HG02943 (cell line): ENCODE data around the gene CROCC2.

Experiments
- ATAC-seq: cut with Tn5 transposase; IDR thresholded peaks from one replicate; pipeline ENCODE4 v1.9.1; 2021; ENCODE audit warnings: mild to moderate bottlenecking, low read depth, moderate library complexity; ENCODE audit not compliant: unreplicated experiment

The CROCC2 gene

DNA sequence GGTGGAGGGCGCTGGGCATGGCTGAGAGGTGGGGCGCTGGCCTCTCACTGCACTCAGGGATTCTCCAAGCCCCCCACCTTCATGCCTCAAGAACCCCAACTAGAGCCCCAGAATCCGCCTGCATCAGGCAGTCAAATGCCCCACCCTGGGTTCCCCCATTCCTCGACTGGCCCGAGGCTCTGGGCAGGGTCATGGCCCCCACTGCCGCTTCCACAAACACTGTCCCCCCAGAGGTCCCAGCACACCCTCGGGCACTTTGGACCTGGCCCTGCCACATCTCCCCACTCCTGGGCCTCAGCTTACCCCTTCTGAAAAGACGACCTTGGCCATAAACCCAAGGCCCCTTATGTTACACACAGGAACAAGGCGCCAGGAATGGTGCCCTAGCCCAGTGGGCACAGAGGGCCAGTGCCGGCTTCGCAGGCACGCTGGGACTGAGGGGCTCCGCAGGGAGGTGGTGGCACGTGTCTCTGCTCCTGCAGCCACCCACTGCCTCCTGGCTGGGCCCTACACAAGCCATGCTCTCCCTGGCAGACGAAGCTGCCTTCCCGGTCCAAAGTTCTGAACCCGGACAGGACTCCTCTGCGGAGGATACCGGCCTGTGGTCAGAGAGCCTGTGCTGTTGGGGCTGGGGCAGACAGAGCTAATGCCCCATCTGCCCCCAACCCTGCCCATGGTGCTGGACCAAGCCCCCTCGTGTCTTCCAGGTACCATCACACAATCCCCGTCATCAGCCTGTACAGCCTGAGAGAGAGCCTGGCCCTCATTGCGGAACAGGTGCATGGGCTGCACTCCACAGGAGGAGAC lies 30.7 kb upstream of the CROCC2 start:
- no peak for ATAC-seq

DNA sequence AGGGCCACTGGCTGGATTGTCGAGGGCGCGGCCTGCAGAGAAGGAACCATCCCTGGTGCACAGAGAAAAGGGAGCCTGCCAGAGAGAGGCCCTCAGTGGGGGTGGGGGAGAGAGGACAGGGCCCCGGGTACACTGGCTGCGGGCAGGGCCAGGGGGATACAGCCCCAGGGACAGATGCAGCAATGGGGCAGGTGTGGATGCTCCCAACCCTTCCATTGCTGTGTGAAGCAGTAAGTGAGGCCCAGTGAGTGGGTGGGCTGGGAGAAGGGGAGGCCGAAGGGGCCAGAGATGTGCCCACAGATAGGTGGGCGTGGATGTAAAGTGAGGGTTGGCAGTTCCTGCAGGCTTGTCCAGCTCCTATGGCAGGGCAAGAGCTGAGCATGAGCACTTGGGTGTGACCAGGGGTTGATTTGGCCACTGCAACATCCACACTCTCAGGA lies 30.1 kb upstream of the CROCC2 start:
- ATAC-seq = no peak

DNA sequence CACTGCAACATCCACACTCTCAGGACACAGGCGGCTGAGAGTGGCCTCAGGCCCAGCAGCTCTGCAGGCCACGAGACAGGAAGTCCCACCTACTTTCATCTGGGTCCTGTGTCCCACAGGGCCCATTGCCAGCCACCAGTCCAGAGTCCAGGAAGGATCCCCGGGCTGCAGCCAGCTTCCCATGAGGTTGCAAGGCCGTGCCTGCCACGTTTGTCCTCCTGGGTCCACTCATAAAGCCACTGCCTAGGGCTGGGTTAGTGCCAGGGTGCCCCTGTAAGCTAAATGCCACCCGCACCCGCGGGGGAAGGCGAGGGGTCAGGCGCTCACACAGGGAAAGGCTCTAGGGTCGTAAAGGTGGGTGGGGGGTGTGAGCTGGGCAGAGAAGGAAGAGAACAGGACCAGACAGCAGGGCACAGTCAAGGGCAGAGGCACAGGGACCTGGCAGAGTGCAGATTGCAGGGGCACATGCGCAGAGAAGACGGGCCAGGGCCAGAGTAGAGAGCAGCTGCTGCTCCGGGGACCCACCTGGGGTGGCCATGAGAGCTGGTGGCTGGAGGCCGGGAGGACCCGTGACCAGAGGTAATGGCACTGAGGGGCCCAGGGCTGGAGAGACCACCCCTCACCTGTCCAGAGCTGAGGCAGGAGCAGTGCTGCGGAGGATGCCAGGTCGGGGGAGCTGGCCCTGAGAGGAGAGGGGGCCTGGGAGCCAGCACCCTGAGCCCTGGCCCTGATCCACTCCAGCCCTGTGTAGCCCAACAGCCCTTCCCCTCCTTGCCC lies 29.5 kb upstream of the CROCC2 start:
- no peak for ATAC-seq

DNA sequence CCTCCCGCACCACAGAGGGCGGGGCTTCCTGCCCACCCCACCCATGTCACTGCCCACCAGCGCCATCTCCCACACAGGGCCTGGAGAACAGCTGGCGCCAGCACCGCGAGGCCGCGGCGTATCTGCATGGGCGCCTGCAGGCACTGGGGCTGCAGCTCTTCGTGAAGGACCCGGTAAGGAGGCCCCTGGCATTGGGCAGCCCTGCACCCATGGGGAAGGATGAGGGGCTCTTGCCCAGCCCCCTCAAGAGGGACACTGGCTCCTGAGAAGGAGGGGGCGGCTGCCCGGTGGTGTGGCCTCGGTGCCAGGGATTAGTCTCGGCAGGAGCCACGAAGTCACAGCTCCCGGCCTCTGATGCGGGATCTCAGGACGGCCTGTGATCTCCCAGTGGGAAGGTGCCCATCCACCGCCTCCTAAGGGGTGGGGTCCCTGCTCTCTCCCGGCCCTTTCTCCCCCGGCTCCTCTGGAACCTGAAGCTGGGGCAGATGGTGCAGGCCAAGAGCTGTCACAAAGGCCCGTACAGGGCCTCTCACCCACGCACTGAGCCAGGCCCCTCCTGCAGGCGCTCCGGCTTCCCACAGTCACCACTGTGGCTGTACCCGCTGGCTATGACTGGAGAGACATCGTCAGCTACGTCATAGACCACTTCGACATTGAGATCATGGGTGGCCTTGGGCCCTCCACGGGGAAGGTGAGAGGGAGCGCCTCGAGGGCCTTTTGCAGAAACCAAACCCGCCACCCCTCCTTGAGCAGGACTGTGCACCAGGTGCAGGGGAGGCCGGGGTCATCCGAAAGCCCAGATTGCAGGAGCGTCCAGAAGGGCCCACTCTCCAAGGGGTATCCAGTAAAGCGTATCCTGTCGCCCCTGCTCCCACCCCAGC lies 28.4 kb upstream of the CROCC2 start:
- ATAC-seq = no peak

DNA sequence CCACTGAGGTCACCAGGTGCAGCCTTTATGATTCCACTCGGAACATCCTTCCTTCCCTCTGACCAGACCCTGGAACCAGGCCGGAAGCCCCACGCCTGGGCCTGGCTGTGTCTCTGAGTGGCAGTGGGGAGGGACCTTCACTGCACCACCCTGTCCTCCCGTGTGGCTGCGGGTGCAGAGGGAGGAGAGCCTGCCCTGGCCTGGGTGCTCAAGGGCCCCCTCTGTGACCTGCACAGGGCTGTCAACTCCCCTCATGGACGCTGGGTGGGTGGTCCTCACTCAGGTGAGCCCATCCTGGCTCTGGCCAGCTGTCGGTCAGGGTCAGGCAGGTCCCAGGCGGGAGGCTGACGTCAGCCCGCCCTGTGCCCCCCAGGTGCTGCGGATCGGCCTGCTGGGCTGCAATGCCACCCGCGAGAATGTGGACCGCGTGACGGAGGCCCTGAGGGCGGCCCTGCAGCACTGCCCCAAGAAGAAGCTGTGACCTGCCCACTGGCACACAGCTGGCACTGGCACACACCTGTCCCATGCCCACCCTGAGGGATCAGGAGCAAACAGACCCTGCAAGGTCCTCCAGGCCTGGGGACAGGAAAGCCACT lies 27.7 kb upstream of the CROCC2 start:
- ATAC-seq = no peak

DNA sequence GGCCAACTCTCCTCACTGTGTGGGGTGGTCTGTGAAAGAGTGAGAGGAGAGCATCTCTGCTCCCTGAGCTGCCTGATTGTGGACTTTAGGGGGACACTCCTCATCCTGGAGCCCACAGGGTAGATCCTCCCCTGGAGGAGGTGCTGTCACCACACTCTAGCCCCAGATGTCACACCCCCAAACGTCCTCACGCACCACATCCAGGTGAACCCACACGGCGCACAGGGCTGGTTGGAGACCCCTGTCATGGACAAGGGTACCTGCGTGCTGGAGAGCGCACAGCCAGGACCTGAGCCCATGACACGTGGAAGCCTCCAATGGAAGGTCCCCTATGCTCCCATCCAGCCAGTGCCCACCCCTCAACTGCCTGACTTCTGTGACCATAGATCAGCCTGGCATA lies 27.0 kb upstream of the CROCC2 start:
- no peak for ATAC-seq

DNA sequence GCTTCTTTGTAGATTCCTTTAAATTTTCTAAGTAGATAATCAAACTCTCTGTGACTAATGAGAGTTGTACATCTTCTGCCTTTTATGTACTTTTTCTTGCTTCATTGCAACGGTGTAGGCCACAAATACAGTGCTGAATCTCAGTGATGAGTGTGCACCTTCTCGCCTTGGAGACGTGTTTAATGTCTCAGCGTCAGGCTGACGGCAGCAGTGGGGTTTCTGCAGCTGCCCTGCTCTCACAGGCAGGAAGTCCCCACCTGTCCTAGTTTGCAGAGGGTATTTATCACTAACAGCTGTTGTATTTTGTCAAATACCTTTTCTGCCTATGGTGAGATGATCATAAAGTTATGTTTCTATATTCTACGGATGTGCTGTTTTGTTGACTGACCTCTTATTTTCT lies 24.2 kb upstream of the CROCC2 start:
- ATAC-seq = no peak

DNA sequence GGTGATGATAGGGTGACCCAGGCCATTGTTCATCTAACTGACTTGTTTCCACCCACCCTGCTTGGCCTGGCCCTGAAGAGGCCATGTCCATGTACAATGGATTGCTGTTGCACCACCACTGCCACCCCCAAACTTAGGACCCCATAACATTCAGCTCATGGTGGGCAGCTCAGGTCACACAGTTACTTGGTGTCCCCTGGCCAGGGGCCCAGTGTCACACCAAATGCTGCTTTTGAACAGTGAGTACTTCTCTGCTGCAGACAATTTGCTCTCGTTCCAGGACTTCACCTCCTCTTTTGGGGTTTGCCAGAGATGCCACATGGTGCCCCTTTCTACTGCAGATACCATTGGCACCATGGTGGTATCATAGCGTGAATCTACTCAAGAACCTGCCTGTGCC lies 21.9 kb upstream of the CROCC2 start:
- ATAC-seq = no peak

DNA sequence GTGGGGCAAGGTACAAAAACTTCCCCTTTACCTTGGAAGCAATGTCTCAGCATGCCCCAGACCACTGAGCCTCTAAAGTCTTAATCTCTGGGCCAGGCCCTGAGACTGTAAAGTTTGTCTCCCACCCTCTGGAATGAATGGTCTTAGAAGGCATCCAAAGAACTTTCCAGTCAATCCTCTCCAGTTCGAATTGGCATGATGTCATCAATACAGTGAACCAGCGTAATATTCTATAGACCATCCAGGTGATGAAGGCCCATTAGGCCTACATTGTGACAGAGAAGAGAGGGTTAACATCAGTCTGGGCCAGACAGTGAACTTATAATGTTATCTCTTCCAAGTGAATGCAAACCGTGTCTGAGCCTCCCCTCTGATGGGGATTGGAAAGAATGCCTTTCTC lies 21.4 kb upstream of the CROCC2 start:
- no peak for ATAC-seq

DNA sequence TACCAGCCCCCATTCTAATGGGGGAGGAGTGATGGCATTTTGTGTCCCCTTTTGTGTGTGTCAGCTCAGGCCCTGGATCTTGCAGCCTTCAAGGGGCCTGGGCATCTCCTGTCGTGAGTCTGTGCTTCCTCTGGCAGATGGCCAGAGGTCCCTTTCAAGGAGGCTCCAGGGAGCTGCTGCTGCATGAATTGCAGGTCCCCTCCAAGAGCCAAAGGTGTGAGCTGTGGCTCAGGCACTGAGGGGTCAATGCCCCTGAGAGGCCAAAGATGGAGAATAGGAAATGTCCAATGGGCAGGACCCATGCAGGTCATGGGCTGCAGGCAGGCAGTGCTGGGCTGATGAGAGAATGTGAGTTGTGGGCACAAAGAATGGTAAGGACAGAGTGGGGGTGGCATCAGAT lies 20.6 kb upstream of the CROCC2 start:
- no peak for ATAC-seq

DNA sequence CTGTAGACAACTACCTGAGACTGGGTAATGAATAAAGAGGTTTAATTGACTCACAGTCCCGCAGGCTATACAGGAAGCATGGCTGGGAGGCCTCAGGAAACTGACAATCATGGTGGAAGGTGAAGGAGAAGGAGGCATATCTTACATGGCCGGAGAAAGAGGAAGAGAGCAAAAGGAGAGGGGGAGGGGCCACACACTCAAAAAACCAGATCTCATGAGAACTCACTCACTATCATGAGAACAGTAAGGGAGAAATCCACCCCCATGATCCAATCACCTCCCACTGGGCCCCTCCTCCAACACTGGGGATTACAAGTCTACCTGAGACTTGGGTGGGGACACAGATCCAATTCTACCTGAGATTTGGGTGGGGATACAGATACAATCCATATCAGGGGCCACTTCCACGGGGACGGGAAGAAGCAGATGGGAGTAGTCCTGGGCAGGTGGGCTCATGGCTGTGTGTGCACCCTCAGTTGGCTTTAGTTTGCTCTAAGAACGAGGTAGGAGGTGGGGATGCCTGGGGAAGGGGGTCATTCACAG lies 20.0 kb upstream of the CROCC2 start:
- no peak for ATAC-seq

DNA sequence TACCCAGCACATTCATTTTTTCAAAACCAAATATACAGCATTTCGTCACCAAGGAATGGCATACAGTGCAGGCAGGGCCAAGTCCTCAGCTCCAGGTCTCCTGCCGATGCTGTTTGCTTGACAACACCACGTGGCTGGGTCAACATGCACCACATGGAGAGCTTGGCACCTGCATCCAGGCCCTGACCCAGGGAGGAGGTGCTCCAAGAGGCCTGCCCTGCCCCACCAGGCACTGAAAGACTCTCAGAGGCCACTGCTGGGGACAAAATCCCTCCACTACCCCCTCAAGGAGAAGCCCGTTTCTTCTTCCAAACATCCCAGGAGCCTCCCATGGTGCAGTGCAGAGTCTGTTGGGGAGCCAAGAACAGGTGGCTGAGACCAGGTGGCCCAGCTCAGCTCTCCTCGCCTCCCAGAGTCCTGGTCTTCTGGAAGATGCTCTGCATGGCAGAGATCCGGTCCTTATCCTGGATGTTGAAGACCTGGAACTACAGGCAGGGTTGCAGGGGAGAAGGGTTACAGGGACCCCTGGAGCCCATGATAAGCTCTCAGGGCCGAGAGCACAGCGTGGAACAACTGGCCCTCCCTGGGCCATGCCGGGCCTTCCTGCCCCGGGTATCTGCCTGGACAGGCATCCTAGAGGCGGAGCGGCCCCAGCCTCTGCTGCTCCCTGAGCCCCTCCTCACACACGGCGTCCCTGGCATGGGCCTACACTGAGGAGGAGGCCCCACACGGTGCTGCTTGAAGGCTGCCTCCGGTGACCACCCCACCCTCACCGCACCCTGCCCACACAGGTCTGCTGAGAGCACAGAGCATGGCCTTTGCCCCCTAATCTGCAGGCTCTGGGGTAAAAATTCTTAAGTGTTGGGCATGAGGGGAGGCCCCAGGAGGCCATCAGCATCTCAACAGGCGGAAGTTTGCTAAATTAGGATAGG lies 19.2 kb upstream of the CROCC2 start:
- ATAC-seq = no peak

DNA sequence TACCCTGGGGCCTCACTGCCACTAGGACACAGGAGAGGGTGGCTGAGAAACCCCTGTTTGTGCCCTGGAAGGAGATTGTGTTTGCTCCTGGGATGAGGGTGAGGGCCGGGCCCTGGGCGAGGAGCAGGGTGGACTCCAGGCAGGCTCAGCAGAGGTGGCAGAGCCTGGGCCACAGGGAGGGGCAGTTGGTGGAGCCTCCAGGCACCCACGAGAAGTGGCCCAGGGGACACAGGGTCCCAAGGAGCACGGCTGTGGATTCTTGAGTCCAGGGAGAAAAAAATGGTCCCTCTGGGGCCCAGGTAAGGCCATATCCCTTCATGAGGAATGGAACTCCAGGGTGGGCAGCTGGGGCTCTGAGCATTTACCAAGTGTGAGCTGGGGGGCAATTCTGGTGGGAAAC lies 18.5 kb upstream of the CROCC2 start:
- ATAC-seq = no peak

DNA sequence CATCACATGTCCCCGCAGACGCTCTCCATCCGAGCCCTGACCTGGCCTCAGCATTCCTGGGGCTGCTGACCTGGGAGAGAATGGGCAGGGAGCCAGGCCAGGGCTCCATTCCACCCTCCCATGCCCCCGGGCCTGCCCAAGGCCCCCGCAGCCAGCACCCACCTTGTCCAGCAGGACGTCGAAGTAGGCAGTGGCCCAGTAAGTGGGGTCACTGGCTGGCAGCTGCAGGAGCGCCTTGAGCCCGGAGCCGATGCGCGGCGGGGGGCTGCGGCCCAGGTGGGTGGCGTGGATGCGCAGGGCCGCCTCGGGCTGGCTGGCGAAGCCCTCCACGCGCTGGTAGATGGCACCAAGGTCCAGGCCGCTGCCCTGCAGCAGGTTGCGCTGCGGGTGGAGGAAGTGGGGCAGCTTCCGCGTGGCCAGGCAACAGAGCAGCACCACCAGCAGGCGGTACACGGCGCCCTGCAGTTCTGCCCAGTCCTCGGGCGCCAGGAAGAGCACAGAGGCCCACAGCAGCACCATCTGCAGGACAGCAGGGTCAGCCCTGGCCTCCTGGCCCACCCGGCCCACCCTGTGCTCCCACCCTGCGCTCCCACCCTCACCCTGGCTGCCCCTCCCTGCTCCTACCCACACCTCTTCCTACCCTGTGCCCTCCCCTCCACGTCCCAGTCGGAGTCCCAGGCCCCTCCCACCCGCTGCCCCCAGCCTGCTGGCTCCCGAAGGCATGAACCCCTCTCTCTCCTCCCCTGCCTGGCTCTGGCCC lies 17.8 kb upstream of the CROCC2 start:
- no peak for ATAC-seq

DNA sequence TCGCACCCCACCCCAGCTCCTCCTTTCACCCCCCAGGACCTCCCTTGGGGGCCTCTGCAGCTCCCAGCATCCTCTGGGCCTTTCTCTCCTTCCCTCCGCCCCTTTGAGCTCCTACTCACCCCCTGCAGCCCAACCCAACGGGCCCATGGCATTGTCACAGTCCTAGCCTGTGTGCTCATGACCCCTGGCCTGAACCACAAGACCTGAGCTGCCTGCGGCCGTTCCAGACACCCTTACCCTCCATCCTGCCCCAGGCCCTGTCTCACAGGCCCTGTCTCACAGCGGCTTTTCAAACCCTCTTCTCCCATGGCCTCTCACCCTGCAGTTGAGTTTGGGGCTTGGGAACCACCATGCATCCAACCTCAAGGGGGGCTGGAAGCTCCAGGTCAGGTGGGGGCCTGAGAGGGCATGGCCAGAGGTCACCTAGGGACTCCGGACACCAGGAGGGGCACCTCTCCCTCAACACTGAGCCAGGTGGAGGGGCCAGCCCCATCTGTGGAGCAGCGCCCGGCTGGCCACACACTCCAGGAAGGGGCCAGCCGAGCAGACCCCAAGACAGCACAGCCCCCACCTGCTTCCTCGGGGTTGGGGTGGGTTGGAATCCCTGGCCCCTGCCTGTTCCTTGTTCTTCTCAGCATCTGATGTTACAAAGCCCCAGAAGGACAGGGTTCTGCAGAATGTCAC lies 17.1 kb upstream of the CROCC2 start:
- ATAC-seq = no peak

DNA sequence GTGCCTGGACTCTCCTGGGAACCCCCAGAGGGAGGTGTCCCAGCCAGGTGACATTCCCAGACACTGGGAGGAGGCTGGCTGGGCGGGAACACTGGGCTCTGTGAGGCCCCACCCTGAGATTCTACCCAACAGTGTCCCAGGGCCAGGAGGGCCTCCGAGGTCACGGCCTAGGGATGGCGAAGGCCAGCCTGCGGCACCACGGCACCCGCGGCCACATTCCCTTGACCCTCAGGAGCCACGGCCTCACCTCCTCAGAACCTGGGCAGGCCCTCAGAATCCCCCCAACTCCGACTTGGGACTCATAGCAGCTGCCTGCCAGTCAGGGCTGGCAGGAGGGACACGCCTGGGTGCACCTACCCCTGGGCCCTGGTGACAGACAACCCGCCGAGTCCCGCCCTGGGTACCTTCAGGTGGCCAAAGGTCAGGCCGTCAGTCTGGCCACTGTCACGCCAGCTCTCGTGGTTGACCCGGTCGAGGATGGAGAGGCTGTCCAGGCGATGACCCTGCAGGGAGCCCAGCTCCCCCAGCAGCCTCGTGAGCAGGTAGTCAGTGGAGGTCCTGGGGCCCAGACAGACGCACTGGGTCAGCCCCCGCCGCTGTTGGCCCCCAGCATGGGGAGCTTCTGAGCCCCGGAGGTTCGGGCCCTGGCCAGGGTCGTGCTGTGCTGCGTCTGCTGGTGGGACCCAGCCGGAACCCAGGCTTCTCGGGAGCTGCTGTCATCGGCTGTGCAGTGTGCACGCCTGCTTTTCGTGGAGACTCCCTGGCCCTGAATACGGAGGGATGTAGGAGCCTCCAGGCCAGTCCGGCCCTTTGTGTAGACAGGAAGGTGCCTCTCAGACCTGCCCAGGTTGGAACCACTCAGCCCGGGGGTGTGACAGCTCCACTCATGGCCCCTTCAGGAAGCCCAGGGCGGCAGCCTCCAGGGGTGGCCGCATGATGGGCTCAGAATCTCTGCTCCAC lies 16.3 kb upstream of the CROCC2 start:
- ATAC-seq = no peak

DNA sequence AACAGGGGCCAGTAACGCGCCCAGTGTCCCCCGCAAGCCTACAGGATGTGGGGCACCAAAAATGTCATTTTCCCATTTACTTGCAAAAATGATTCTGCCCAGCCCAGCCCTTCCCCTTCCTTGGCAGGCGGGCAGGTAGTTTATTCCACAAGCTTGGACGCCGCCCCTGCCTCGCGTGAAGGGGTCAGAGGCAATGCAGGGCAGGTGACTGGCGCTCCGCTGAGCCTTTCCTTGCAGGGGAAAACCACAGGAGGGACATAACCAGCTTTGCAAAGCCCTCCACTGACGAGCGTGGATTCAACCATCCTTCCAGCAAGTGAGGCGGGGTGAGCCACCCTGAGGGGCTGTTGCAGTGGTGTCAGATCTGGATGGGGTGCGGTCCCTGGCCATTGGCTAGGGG lies 15.4 kb upstream of the CROCC2 start:
- ATAC-seq = no peak
